ENCODE measurements around the gene RBM26.

DNA sequence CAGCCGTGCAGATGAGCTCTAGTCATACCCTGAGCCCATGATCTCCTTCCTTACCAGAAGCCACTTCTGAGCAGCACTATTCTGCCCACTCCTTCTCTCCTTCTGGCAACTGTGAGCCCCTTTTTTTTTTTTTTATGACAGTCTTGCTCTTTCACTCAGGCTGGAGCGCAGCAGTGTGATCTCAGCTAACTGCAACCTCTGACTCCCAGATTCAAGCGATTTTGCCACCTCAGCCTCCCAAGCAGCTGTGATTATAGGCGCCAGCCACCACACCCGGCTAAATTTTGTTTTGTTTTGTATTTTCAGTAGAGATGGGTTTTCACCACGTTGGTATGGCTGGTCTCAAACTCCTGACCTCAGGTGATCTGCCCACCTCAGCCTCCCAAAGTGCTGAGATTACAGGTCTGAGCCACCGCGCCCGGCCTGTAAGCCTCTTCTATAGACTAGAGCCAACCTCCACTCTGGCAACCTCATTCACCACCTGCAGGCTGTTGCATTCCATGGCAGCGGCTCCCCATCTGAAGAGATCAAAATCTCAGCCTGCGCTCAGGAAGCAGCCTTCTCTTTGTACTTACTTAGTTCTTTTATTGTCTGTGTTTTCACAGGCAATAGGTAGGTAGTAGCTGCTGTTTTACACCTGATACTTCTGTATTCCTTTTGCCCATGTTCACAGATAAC, 40.1 kb upstream of the RBM26 start:
- TF ChIP-seq POLR2A (IDR thresholded peaks at IDR 0.05): no peak
- TF ChIP-seq, protein P1, sequence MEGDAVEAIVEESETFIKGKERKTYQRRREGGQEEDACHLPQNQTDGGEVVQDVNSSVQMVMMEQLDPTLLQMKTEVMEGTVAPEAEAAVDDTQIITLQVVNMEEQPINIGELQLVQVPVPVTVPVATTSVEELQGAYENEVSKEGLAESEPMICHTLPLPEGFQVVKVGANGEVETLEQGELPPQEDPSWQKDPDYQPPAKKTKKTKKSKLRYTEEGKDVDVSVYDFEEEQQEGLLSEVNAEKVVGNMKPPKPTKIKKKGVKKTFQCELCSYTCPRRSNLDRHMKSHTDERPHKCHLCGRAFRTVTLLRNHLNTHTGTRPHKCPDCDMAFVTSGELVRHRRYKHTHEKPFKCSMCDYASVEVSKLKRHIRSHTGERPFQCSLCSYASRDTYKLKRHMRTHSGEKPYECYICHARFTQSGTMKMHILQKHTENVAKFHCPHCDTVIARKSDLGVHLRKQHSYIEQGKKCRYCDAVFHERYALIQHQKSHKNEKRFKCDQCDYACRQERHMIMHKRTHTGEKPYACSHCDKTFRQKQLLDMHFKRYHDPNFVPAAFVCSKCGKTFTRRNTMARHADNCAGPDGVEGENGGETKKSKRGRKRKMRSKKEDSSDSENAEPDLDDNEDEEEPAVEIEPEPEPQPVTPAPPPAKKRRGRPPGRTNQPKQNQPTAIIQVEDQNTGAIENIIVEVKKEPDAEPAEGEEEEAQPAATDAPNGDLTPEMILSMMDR (IDR thresholded peaks at IDR 0.05): no peak
- TF ChIP-seq EP300 (IDR thresholded peaks at IDR 0.05): no peak
